BJ (cell line): ENCODE measurements around the gene RAB1A. TPM values are rescaled to one million over a fixed set of nuclear protein-coding genes. Genes with fewer than 3 reads are reported as not detected.

Source experiments
- CTCF ChIA-PET: fragments of 350-600 bp; formaldehyde crosslinking; extraction: SDS; loops from one replicate; lab custom pipeline; 2021; ENCODE audit warnings: antibody characterized with exemption, inconsistent platforms; lab: Yijun Ruan, JAX
- POLR2A ChIA-PET: fragments of 300-600 bp; sonication (Branson Sonifier 250); formaldehyde crosslinking; extraction: SDS; loops from one replicate; lab custom pipeline; 2021; ENCODE audit warnings: antibody characterized with exemption; lab: Charles Lee
- DNase-seq: peaks from one replicate; pipeline ENCODE4 v3.0.0-alpha.2; 2011; ENCODE audit warnings: low read depth
- H3K27me3 ChIP-seq: 2 replicates; pipeline ENCODE4 v1.6.0; 2011; ENCODE audit warnings: low read length; ENCODE audit not compliant: control insufficient read depth, insufficient read depth
- H3K36me3 ChIP-seq: 2 replicates; pipeline ENCODE4 v1.5.1; 2011; ENCODE audit warnings: low read length; ENCODE audit not compliant: control insufficient read depth, insufficient read depth
- H3K4me3 ChIP-seq: 2 replicates; pipeline ENCODE4 v1.5.1; 2011; ENCODE audit warnings: low read depth, mild to moderate bottlenecking, control low read depth, low read length
- polyA plus RNA-seq: library from polyadenylated mRNA; depleted of rRNA; stranded (reverse); fragments of >200 nt; gene quantifications from 2 replicates; pipeline ENCODE4 v1.2.3, GENCODE V29; 2011
- TF ChIP-seq, protein P1 (sequence below): IDR thresholded peaks from 2 replicates; pipeline ENCODE4 v1.5.1; 2011; ENCODE audit warnings: low read depth, mild to moderate bottlenecking, control low read depth, inconsistent platforms, low read length, moderate library complexity; ENCODE audit not compliant: insufficient read depth

The RAB1A gene
- polyA plus RNA-seq, 1 experiment, result 90.6 TPM

DNA sequence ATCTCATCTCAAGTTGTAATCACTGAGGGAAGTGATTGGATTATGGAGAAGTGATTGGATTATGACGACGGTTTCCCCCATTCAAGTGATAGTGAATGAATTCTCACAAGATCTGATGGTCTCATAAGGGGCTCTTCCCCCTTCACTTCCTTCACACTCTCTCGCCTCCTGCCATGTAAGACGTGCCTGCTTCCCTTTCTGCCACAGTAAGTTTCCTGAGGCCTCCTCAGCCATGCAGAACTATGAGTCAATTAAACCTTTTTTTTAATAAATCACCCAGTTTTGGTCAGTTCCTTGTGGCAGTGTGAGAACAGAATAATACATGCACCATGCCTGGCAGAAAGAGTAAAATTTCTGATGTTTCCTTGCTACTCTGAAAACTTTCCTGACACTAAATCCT lies 37.1 kb downstream of the RAB1A start:
- Histone ChIP-seq H3K36me3 (peaks cover 13% of the 10 kb centered on the region), H3K27me3 (no peaks in the 10 kb centered on the region), H3K4me3 (no peak overlapping the region)
- ChIA-PET CTCF (interaction anchor here (0.6 to 0.7 kb wide), 2 partner anchors 22 to 119 kb away, joined by 3 to 4 read pairs; no protein-coding TSS in a partner anchor), POLR2A (no interaction called here)
- TF ChIP-seq, protein P1, sequence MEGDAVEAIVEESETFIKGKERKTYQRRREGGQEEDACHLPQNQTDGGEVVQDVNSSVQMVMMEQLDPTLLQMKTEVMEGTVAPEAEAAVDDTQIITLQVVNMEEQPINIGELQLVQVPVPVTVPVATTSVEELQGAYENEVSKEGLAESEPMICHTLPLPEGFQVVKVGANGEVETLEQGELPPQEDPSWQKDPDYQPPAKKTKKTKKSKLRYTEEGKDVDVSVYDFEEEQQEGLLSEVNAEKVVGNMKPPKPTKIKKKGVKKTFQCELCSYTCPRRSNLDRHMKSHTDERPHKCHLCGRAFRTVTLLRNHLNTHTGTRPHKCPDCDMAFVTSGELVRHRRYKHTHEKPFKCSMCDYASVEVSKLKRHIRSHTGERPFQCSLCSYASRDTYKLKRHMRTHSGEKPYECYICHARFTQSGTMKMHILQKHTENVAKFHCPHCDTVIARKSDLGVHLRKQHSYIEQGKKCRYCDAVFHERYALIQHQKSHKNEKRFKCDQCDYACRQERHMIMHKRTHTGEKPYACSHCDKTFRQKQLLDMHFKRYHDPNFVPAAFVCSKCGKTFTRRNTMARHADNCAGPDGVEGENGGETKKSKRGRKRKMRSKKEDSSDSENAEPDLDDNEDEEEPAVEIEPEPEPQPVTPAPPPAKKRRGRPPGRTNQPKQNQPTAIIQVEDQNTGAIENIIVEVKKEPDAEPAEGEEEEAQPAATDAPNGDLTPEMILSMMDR, result no peak
- no peak for DNase-seq

DNA sequence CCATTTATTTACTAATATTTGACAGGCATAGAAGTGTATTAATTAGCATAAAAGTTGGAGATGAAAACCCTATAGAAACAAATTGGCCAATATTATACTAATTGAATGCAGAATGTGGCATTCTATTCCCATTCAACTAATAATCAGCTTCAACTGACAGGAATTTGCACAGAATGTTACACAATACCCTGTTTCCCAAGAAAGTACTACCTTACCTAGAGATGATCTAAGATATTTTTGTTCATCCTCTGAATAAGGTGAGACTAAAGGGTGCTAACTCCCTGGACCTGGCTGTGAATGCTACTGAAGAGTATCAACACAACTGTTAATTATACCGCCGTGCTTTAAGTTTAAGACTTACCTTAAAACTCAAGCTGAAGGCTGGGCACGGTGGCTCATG lies 44.8 kb downstream of the RAB1A start:
- DNase-seq, result no peak
- ChIA-PET POLR2A (interaction anchor here (0.6 kb wide), 1 partner anchor 142 kb away, joined by 3 read pairs; no protein-coding TSS in a partner anchor), CTCF (interaction anchor here (1.2 kb wide), 1 partner anchor 10 kb away, joined by 4 read pairs; no protein-coding TSS in a partner anchor)
- TF ChIP-seq, protein P1, result no peak
- H3K27me3 ChIP-seq, result no peaks in the 10 kb centered on the region
- H3K4me3 ChIP-seq, result no peak overlapping the region
- H3K36me3 ChIP-seq, result peaks cover 18% of the 10 kb centered on the region

DNA sequence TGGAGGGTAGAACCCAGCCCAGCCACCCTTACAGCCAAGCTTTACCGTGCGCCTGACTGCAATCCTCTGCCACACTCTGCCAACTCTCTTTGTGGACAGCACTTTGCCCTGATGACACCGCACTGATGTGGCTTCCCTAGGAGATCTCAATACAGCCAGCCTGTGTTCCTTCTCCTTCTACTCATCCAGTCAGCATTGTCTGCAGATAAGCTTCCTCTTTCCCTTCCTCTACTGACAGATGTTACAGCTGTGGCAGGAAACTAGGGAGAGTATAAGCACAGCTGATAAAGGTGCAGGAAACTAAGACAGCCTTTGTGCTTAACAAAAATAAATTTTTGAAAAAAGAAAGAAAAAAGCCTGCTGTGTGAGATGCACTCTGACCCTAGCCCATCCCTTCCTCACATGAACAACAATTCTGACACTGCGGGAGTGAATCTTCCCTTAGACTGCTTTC lies 48.6 kb downstream of the RAB1A start:
- Histone ChIP-seq H3K4me3 (no peak overlapping the region), H3K27me3 (no peaks in the 10 kb centered on the region), H3K36me3 (peaks cover 24% of the 10 kb centered on the region)
- ChIA-PET POLR2A (no interaction called here), CTCF (interaction anchor here (1.0 kb wide), 1 partner anchor 15 kb away, joined by 3 read pairs; no protein-coding TSS in a partner anchor)
- DNase-seq, result no peak
- TF ChIP-seq, protein P1, result no peak

DNA sequence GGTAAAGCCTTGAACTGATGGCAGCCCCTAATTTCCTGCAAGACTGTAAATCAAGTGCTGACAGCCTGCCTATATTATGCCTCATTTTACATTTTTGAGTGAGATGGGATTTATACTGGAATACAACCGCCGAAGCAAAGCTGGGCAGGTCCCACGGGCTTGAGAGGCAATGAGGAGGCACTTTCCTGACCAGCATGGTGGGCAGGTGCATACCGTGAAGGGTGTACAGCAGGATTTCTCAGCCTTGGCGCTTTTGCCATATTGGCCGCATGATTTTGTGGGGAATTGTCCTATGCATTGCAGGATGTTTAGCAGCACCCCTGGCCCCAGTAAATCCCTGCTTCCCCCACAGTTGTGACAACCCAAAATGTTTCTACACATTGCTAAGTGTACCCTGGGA lies 50.9 kb downstream of the RAB1A start:
- TF ChIP-seq, protein P1, result no peak
- DNase-seq, result no peak
- Histone ChIP-seq H3K4me3 (no peak overlapping the region), H3K36me3 (peaks cover 22% of the 10 kb centered on the region), H3K27me3 (no peaks in the 10 kb centered on the region)
- ChIA-PET CTCF (interaction anchor here (1.6 kb wide), 1 partner anchor 14 kb away, joined by 3 read pairs; no protein-coding TSS in a partner anchor), POLR2A (no interaction called here)

DNA sequence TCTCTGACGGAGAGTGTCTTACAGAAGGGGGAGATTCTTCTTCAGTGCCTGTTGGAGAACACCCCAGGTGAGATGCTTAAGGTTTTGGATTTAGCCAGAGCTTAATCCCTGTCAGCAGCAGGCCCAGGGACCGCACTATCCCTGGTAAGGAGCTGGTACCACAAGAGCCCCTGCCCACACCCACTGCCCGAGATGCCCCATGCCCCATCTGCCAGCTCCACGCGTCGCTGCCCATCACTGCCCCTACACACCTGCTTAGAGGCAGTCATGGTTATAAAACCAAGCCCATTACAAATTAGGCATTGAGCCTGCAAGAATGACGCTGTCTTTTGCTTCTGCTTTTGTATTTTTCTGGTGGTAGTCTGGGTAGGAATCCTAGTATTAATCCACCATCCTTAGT lies 52.0 kb downstream of the RAB1A start:
- ChIA-PET POLR2A (no interaction called here), CTCF (interaction anchor here (1.6 kb wide), 1 partner anchor 13 kb away, joined by 3 read pairs; no protein-coding TSS in a partner anchor)
- no peak for DNase-seq
- TF ChIP-seq, protein P1, result no peak
- no peaks in the 10 kb centered on the region for H3K27me3 ChIP-seq
- H3K4me3 ChIP-seq, result no peak overlapping the region
- H3K36me3 ChIP-seq, result peaks cover 18% of the 10 kb centered on the region
